ENCODE results near the gene ACOT11. TPM values are rescaled to one million over a fixed set of nuclear protein-coding genes. Genes with fewer than 3 reads are reported as not detected.

The ACOT11 gene
- total and polyA plus RNA-seq, 2 of the 13 experiments (the other 11 are each of a cell fraction or from before 2014, with no cell fraction given), result 2.6 to 3.3 TPM

DNA sequence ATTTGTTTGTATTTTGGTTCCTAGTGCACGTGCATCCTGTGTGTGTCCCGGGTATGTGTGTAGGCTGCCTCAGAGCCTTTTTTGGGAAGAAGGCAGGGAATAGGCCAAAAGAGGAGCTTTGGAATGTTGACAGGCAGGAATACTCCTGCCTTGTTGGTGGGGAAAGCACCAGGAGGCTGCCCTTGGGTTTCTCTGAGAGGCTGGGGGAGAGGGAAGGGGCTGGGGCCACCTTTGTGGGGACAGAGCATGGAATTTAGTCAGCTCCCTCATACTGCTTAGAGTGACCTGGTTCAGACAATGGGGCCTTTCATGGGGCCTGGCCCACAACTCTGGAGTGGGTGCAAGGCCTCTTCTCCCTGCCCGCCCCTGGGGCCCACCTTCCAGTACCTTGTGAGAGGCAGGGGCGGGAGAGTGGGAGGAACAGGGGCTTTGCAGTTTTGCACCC is 31.3 kb downstream of the ACOT11 start (continued):
- TF ChIP-seq ZBTB4 (CRISPR knock-in tag; IDR thresholded peaks at IDR 0.05; ENCODE audit: borderline replicate concordance) (no peak), GPN1 (CRISPR knock-in tag; IDR thresholded peaks at IDR 0.05; ENCODE audit: borderline replicate concordance) (no peak), ZSCAN29 (CRISPR knock-in tag; conservative IDR thresholded peaks at IDR 0.05) (0 out of 2 replicates have a peak, but pooled peaks have one; percentile 26), FOXP4 (CRISPR knock-in tag; IDR thresholded peaks at IDR 0.05) (peak; percentile 51; the same call in 1 of the 2 replicates), MAX (IDR thresholded peaks at IDR 0.05) (peak; percentile 21; the same call in 1 of the 2 replicates), THRA (CRISPR knock-in tag; IDR thresholded peaks at IDR 0.05; ENCODE audit: borderline replicate concordance) (peak; percentile 36; the same call in 1 of the 2 replicates), TBX2 (CRISPR knock-in tag; IDR thresholded peaks at IDR 0.05; ENCODE audit: borderline replicate concordance) (peak; percentile 65; the same call in 1 of the 2 replicates), SOX6 (IDR thresholded peaks at IDR 0.05) (no peak), SOX6 (CRISPR knock-in tag; IDR thresholded peaks at IDR 0.05) (peak; percentile 41), ZFY (CRISPR knock-in tag; IDR thresholded peaks at IDR 0.05) (peak; percentile 72), SKI (IDR thresholded peaks at IDR 0.05; ENCODE audit: partially characterized antibody) (no peak), NCOA2 (CRISPR knock-in tag; IDR thresholded peaks at IDR 0.05) (peak; percentile 56; the same call in 1 of the 2 replicates), ZNF746 (CRISPR knock-in tag; IDR thresholded peaks at IDR 0.05) (peak; percentile 96)
- TF ChIP-seq, protein P1, sequence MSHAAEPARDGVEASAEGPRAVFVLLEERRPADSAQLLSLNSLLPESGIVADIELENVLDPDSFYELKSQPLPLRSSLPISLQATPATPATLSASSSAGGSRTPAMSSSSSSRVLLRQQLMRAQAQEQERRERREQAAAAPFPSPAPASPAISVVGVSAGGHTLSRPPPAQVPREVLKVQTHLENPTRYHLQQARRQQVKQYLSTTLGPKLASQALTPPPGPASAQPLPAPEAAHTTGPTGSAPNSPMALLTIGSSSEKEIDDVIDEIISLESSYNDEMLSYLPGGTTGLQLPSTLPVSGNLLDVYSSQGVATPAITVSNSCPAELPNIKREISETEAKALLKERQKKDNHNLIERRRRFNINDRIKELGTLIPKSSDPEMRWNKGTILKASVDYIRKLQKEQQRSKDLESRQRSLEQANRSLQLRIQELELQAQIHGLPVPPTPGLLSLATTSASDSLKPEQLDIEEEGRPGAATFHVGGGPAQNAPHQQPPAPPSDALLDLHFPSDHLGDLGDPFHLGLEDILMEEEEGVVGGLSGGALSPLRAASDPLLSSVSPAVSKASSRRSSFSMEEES (CRISPR knock-in tag; IDR thresholded peaks at IDR 0.05), result 0 out of 2 replicates have a peak, but pooled peaks have one; percentile 6
- TF ChIP-seq, protein P2, sequence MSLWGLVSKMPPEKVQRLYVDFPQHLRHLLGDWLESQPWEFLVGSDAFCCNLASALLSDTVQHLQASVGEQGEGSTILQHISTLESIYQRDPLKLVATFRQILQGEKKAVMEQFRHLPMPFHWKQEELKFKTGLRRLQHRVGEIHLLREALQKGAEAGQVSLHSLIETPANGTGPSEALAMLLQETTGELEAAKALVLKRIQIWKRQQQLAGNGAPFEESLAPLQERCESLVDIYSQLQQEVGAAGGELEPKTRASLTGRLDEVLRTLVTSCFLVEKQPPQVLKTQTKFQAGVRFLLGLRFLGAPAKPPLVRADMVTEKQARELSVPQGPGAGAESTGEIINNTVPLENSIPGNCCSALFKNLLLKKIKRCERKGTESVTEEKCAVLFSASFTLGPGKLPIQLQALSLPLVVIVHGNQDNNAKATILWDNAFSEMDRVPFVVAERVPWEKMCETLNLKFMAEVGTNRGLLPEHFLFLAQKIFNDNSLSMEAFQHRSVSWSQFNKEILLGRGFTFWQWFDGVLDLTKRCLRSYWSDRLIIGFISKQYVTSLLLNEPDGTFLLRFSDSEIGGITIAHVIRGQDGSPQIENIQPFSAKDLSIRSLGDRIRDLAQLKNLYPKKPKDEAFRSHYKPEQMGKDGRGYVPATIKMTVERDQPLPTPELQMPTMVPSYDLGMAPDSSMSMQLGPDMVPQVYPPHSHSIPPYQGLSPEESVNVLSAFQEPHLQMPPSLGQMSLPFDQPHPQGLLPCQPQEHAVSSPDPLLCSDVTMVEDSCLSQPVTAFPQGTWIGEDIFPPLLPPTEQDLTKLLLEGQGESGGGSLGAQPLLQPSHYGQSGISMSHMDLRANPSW (CRISPR knock-in tag; IDR thresholded peaks at IDR 0.05; ENCODE audit: borderline replicate concordance), result no peak

Measured in HepG2 (cell line).